ENCODE data around the gene UBXN11.

The UBXN11 gene

GRCh38 chr1:26286064-26286416 is 20.4 kb downstream of the UBXN11 start:
- DNase-seq (ENCODE audit: low spot score), result no peak
- no peak for TF ChIP-seq CTCF (IDR thresholded peaks at IDR 0.05; ENCODE audit: extremely low read depth, insufficient read depth, missing control alignments)
- in situ Hi-C loops (cut with MboI; ENCODE audit: low pct_unique_long_range_greater_than_20kb, low sequenced_read_pairs, unreplicated experiment), result loop anchor here (5.0 kb wide), 1 partner anchor 36 kb away; no protein-coding TSS in a partner anchor

- peak; percentile 51 for DNase-seq (ENCODE audit: low spot score)
- peak; percentile 52 for TF ChIP-seq CTCF (IDR thresholded peaks at IDR 0.05; ENCODE audit: extremely low read depth, insufficient read depth, missing control alignments)
- in situ Hi-C loops (cut with MboI; ENCODE audit: low pct_unique_long_range_greater_than_20kb, low sequenced_read_pairs, unreplicated experiment), result loop anchor here (5.0 kb wide), 1 partner anchor 37 kb away; no protein-coding TSS in a partner anchor
Measured at GRCh38 chr1:26285366-26286063, 20.9 kb downstream of the UBXN11 start.

GRCh38 chr1:26284597-26285347 is 21.7 kb downstream of the UBXN11 start:
- DNase-seq (ENCODE audit: low spot score), result peak; percentile 79
- in situ Hi-C loops (cut with MboI; ENCODE audit: low pct_unique_long_range_greater_than_20kb, low sequenced_read_pairs, unreplicated experiment), result loop anchor here (5.0 kb wide), 1 partner anchor 38 kb away; no protein-coding TSS in a partner anchor
- peak; percentile 94 for TF ChIP-seq CTCF (IDR thresholded peaks at IDR 0.05; ENCODE audit: extremely low read depth, insufficient read depth, missing control alignments)

- in situ Hi-C loops (cut with MboI; ENCODE audit: low pct_unique_long_range_greater_than_20kb, low sequenced_read_pairs, unreplicated experiment), result no loop called here
- DNase-seq (ENCODE audit: low spot score), result no peak
- TF ChIP-seq CTCF (IDR thresholded peaks at IDR 0.05; ENCODE audit: extremely low read depth, insufficient read depth, missing control alignments), result no peak
Measured at GRCh38 chr1:26283871-26284596, 22.4 kb downstream of the UBXN11 start.

- DNase-seq (ENCODE audit: low spot score), result no peak
Measured at GRCh38 chr1:26283279-26283853, 23.1 kb downstream of the UBXN11 start.

More at GRCh38 chr1:26283279-26283853, 23.1 kb downstream of the UBXN11 start:
- in situ Hi-C loops (cut with MboI; ENCODE audit: low pct_unique_long_range_greater_than_20kb, low sequenced_read_pairs, unreplicated experiment), result no loop called here
- TF ChIP-seq CTCF (IDR thresholded peaks at IDR 0.05; ENCODE audit: extremely low read depth, insufficient read depth, missing control alignments), result no peak
